GM12875 (cell line): Measurements from ENCODE around the gene AGO1.

ENCODE experiments used
- H3K4me3 ChIP-seq: one replicate; pipeline ENCODE4 v1.5.1; 2011; ENCODE audit warnings: low read depth, low read length, control low read depth
- TF ChIP-seq, protein P1 (sequence below): IDR thresholded peaks from 2 replicates; pipeline ENCODE4 v1.5.1; 2011; ENCODE audit warnings: low read depth, mild to moderate bottlenecking, control low read depth, inconsistent platforms, low read length, moderate library complexity, borderline replicate concordance; ENCODE audit not compliant: insufficient read depth

AGO1 gene

DNA sequence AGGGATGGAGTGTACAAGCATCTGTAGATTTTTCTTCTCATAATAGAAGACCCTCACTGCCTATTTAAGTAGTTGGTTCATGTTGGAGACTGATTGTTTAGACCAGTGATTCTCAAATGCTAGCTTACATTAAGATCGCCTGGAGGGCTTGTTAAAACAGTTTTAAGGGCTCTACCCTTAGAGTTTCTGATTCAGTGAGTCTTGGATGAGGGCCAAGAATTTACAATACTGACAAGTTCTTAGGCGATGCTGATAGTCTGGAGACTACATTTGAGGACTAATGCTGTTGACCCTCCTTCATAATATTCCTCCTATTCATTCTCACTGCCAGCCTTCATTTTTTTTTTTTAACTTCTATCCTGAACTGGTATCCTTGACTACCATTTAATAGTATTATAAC lies 32.7 kb downstream of the AGO1 start:
- TF ChIP-seq, protein P1, sequence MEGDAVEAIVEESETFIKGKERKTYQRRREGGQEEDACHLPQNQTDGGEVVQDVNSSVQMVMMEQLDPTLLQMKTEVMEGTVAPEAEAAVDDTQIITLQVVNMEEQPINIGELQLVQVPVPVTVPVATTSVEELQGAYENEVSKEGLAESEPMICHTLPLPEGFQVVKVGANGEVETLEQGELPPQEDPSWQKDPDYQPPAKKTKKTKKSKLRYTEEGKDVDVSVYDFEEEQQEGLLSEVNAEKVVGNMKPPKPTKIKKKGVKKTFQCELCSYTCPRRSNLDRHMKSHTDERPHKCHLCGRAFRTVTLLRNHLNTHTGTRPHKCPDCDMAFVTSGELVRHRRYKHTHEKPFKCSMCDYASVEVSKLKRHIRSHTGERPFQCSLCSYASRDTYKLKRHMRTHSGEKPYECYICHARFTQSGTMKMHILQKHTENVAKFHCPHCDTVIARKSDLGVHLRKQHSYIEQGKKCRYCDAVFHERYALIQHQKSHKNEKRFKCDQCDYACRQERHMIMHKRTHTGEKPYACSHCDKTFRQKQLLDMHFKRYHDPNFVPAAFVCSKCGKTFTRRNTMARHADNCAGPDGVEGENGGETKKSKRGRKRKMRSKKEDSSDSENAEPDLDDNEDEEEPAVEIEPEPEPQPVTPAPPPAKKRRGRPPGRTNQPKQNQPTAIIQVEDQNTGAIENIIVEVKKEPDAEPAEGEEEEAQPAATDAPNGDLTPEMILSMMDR: no peak

DNA sequence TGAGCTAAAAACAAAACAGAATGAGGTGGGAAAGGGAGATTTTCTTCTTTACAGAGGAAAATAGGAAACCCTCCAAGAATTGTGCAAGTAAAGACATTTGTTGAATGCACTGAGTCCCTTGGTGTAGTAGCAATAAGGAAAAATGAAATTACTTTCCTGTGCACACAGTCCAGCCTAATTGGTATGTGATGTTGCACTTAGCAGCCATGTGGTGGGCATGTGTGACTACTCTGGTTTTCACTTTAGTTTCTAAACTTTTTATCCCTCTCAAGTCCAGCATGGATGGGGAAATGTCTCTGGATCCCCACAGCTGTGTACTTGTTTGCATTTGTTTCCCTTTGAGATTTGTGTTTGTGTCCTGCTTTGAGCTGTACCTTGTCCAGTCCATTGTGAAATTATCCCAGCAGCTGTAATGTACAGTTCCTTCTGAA lies 40.8 kb downstream of the AGO1 start:
- TF ChIP-seq, protein P1: no peak

More for the DNA sequence above, 32.7 kb downstream of the AGO1 start:
- no peak overlapping the region for H3K4me3 ChIP-seq

DNA sequence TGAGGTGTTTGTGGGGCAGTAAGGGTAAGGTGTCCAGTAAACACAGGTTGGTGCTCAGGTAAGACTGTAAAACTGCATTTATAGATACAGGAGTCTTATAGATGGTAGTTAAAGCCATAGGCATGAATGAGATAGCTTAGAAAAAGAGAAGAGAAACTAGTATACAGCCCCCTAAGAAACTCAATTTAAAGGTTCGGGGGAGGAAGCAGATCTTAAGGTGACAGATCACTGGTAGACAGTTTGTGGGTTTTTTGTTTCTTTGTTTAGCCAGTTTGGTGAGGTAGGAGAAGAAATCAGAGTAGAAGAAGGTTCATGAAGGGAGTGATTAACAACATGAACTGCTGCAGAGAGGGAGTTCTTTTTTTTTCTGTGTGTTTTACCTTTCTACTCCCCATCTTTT lies 41.8 kb downstream of the AGO1 start:
- no peak overlapping the region for H3K4me3 ChIP-seq
- TF ChIP-seq, protein P1: no peak

More for the DNA sequence above, 40.8 kb downstream of the AGO1 start:
- no peak overlapping the region for H3K4me3 ChIP-seq

DNA sequence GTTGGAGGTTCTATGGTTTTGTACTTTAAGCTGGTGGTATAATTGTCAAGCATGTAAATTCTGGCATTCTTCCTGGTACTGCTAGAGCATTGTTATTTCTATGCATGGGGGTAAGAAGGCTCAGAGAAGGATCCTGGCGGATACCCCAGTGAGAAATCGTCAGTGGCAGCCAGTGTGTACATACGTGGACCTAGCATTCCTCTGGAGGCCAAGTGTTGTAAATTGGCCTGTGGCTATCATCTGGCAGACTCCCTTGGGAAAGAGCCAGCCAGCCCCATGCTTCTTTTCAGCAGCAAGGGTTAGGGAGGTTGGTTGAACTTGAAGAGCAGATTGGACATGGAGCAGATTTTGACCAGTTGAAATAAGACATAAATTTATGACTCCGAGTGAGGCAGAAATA lies 42.7 kb downstream of the AGO1 start:
- no peak overlapping the region for H3K4me3 ChIP-seq
- TF ChIP-seq, protein P1: no peak

DNA sequence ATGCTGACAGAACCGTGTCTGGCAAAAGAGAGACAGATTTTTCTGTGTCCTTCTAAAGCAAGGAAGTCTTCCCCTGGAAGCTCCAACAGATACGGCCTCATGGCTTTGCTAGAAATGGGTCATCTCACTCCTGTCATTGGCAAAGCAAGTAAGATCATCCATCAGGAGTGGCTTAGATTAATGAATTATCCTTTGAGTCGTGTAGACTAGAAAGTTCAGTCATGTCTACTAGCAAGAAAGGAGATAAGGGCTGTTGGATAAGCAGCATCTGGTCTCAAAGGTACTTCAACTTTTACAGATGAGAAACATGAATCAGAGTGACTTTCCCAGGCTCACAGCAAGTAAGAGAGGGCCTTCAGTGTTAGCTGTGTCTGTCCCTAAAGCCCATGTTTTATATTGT lies 44.5 kb downstream of the AGO1 start:
- H3K4me3 ChIP-seq: no peak overlapping the region
- TF ChIP-seq, protein P1: no peak

DNA sequence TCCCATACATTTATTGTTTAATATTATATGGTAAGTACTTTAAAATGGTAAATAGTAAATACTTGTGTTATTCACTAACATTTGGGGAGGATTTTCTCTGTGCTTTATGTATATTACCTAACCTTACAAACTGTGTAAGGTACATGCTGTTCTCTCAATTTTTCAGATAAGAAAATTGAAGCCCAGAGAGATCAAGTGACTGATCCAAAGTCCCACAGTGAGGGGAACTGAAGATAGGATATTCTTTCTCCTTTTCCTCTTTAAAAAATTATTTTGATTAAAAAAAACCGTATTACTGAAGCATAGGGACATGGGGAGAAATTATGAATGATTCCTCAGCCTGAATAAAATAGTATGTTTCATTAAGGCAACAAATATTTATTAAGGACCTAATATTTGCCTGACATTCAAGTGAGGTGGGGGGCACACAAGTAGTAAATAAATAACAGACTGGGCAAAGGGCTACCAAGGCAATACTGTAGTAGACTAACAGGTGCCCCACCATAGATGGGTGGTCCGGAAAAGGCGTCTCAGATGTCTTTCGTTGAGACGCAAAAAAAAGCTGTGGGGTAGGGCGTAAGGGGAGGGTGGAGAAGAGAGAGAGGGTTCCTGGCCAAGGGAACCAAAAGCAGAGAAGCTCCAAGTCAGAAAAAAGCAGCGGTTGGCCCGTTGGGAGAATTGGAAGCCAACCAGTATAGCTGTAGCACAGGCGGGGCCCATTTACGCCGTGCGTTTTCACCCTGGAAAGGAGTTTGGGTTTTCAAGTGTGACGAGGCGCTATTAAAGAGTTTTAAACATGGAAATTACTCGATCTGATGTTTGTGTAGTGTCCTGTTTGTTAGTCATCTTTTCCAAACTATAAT lies 47.0 kb downstream of the AGO1 start:
- TF ChIP-seq, protein P1: no peak

More for the DNA sequence above, 47.0 kb downstream of the AGO1 start:
- peak overlapping the region; percentile 99 for H3K4me3 ChIP-seq
